IPS-NIHi7 (cell line): ENCODE results near the gene ACP5.
"Not testable (repeated sequence)": the region's sequence is repeated elsewhere in the genome, so short reads cannot be mapped to it uniquely, and the experiment has no call there.

Source experiments
- DNase-seq: peaks from one replicate; pipeline ENCODE4 v3.0.0; 2012; ENCODE audit warnings: mixed read lengths; ENCODE audit errors: extremely low spot score

ACP5 gene

DNA sequence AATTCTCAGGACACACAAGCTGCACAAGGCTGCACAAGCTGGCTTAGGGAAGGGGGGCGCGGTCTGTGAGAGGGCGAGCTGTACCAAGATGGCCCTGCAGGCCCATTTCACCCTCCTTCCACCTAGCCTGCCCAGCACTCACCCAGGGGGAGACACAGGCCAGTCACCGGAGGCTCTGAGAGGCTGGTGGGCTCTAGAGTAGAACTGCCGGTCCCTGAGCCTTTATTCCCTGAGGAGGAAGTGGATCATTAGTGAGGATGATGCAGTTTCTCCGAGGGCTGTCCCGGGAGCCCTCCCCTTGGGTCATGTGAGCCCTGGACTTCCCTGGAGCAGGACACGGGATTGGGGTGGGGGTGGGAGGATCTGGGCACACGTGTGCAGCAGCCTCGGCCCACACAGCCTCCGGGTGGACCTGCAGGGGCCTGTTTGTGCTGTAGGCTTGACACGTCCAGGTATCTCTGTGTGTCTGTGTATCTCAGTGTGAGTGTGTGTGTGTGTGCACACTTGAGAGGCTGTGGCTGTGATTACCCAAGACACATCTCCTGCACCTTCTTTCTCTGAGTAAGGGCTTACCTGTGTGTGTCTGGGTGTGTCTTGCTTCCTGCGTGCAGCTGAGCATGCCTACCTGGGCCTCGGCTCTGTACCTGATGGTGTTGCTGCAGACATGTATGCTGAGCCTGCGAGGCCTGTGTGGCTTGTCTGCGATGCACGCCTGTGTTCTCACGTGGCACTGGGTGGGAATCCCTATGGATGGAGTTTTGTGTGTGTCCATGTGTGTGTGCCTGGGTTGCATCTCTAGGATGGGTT, at the start of gene ACP5:
Gene ACP5, minus strand, starts transcription at position 195 of the 807 bp plus-strand sequence. CDS start 328 bp downstream, outside the sequence.
- no peak for DNase-seq

DNA sequence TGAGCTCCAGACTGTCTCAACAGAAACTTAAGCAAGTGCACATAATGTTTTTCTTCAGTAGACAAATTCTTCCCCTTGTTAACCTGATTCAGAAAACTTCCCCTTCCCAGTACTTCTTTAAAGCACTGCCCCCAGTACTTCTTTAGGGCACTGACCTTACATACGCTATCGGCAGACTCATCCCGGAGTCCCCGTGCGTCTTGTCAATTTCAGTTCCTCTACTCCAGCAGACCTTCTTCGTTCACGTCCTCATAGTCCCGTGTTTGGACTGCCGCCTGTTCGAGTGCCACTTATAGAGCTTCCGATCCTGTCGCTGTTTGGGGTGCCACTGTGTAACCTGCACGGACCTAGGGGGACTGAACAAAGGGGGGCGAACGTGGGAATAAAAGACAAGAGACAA, 48.8 kb upstream of the ACP5 start:
- no peak for DNase-seq

DNA sequence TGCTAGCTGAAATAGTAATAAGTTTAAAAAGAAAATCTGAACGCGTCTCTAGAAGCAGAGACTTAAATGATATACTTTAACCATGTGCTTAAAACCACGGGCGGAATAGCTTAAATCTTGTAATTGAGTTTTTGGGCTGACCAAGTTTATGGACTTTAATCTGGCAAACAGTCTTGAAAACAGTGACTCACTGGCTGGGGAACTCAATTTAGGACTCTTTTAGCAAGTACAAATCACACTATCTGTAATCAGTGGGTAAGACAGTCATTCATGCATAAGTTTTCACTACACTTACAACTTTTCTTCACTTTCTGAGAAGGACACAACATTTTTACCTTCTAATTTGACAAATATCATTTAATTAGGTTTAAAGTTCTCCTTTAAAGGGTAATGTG, 46.6 kb upstream of the ACP5 start:
- no peak for DNase-seq

DNA sequence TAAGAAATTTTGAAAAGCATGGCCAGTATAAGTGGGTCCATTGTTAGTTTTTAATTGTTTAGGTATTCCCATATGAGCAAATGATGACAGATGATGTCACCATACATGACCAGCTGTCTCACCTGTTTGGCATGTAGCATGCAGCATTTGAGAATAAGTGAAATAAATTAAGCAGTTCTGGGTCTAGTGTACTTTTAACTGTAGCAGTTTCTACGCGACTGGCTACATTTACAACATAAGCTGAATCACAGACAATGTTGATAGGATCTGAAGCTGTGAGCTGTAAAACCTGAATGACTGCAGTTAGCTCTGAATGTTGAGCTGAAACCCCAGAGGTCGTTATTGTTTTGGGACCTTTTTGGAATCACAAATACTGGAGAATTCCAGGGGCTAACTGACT, 45.0 kb upstream of the ACP5 start:
- DNase-seq = not testable (repeated sequence)

DNA sequence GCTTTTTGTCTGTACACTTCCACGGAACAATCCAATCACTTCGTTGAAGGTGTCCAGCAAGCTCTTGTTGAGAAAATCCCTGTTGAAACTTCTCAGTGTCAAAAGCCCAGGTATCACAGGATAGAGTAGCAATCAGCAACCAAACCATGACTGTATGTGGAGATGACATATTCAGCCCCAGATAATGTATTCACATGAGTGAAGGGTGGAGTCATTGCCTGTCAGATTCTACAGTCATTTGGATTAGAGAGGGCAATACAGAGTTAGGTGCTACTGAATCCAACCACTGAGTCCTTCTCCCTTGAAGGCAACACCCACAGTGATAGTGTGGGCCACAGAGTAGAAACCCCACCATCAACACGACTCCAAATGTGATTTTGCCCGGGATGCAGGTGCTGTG, 43.1 kb upstream of the ACP5 start:
- DNase-seq = no peak

DNA sequence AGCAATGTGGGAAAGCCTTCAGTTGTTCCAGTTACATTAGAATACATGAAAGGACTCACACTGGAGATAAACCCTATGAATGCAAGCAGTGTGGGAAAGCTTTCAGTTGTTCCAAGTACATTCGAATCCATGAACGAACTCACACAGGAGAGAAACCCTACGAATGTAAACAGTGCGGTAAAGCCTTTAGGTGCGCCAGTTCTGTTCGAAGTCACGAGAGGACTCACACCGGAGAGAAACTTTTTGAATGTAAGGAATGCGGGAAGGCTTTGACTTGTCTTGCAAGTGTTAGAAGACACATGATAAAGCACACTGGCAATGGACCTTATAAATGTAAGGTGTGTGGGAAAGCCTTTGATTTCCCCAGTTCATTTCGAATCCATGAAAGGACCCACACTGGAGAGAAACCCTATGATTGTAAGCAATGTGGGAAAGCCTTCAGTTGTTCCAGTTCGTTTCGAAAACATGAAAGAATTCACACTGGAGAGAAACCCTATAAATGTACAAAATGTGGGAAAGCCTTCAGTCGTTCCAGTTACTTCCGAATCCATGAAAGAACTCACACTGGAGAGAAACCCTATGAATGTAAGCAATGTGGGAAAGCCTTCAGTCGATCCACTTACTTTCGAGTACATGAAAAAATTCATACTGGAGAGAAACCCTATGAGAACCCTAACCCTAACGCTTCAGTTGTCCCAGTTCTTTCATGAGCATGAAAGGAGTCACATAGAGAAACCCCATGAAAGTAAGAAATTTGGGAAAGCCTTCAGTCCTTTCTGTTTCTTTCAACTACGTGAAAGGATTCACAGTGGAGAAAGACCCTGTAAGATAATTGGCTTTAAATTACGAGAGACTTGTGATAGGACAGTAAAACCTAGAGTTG, 40.0 kb upstream of the ACP5 start:
- no peak for DNase-seq

DNA sequence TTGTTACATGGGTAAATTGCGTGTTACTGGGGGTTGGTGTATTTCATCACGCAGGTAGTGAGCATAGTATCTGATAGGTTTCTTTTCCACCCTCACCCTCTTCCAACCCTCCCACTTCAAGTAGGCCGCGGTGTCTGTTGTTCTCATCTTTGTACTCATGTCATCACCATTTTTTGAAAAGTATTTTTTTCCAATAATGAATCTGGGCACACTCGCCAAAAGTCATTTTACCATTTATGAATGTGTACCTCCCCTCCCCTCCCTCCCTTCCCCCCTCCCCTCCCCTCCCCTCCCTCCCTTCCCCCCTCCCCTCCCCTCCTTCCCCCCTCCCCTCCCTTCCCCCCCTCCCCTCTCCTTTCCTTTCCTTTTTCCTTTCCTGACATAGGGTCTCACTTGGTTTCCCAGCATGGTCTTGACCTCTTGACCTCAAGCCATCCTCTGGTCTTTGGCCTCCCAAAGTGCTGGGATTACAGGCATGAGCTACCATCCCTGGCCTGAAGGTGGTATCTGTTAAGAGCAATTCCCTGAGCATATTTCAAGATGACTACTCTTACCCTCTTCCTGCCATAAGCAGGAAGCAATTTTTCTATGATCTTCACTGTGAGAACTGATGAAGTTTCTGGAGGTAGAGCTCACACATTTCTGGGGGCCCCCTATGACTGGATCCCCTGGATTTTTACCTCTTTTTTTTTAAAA, 35.5 kb upstream of the ACP5 start:
- DNase-seq = no peak

DNA sequence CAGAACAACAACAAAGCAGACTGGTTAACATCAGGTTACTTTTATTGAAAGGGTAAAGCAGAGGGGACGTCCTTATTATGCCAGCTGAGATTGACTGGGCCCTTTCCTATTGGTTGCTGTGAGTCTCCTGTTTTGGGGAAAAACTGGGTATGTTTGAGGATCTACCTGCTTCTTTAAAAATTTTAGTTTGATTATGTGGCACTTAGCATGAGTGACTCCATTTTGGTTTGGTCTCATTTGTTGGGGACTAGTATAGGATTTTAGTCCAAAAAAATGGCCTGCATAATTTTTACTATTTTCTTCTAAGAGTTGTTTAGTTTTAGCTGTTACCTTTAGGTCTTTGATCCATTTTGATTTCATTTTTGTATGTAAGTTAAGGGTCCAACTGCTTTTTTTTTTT, 34.3 kb upstream of the ACP5 start:
- DNase-seq = no peak

DNA sequence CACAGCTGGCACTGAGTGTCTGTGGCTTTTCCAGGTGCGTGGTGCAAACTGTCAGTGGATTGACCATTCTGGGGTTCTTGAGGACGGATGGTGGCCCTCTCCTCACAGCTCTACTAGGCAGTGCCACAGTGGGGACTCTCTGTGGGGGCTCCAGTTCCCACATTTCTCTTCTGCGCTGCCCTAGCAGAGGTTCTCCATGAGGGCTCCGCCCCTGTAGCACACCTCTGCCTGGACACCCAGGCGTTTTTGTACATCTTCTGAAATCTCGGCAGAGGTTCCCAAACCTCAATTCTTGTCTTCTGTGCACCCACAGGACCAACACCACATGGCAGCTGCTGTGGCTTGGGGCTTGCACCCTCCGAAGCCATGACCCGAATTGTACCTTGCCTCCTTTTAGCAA, 29.0 kb upstream of the ACP5 start:
- DNase-seq = no peak

DNA sequence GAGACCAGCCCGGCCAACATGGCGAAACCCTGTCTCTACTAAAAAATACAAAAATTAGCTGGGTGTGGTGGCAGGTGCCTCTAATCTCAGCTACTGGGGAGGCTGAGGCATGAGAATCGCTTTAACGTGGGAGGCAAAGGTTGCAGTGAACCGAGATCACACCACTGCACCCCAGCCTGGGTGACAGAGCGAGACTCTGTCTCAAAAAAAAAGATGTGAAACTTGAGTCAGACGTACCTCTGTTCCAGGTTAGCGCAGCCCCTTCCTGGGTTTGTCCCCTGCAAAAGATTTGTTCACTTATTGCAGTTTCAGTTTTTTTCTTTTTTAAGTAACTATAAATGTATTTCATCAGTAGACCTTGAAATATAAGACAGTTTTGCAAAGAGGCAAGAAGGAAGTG, 22.3 kb upstream of the ACP5 start:
- DNase-seq = not testable (repeated sequence)

DNA sequence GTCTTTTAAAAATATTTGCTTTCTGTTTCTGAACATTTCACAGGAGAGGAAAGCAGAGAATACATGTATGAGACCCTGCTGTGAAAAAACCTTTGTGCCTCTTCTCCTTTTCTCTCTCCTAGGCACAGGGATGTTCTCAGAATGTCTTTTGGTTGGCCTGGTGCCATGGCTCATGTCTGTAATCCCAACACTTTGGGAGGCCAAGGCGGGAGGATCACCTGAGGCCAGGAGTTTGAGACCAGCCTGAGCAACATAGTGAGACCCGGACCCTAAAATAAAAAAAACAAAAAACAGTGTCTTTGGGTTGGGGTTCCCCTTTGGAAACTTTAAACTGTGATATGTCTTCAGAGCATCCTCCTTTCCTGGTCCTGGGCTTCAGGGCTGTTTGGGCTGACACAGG, 21.3 kb upstream of the ACP5 start:
- no peak for DNase-seq

DNA sequence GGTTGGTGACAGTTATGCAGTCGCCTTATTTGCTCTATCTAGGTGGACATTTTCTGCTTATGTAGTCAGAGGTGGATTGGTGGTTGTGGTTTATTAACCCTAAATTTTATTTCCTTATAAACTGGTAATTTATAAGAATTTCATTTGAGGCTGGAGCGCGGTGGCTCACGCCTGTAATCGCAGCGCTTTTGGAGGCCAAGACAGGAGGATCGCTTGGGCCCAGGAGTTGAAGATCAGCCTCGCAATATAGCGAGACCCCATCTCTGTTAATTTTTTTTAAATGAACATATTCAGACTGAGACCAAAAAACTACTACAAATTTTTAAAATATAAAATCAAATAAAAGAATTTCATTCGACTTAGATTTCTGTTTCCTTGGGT, 20.6 kb upstream of the ACP5 start:
- no peak for DNase-seq

DNA sequence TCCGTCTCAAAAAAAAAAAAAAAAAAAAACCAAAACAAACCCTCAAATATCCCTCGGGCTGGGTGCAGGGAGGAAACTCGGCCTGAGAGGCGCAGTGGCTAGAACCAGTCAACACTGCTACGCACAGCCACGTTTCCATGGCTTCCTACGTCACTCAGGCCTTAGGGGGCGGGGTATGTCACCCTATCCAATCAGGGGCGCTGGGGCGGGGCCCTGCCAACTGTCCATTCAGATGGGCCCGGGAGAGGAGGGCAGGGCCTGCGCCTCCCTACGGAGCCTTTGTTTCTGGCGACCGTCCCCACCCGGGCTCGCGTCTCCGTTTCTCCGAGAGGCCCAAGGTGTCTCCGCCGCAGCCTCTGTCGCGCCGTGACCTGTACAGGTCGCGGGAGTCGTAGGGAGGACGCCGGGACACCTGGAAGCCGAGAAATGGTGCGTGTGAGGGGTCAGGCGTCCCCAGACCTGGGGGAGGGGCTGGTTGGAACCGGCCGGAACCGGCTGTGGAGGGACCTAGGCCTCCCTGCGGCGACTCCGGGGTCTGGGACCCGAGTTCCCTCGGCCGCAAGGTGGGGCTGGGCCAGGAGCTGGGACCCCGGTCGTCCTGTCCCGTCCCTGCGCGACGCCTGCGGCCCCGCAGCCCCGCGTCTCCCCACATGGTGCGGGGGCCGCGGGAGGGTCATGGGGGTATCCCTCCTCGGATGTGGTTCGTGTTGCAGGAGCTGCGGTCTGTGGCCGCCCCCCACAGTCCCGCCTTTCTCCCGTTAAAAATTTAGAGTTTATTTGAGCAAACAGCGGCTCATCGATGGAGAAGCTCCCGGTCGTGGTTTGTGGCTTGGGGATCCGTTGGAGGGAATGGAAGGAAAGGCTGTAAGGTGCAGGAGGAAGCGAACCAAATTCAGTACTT, 20.0 kb upstream of the ACP5 start, which contains the start of gene ZNF627:
Gene ZNF627, plus strand, starts transcription at position 282 of the 901 bp plus-strand sequence. Its CDS starts 145 bp downstream, at position 427.
- DNase-seq = peak; percentile 99

DNA sequence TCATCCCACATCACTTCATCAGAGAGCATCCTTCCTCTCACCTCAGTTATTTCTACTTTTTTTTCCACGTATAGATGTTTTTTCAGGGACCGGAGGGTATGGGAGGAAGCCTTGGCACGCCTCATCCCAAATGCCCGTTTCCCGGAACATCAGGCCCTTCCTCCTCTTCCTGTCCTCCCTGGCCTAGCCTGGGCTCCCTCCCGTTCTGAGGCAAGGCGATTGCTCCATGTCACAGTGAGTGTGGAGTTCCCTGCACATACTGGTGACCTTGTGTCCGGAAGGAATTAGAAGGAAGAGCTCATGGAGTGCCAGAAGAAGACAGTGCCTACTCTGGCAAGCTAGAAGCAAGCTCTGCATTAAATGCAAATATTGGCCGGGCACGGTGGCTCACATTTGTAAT, 18.7 kb upstream of the ACP5 start:
- DNase-seq = no peak

DNA sequence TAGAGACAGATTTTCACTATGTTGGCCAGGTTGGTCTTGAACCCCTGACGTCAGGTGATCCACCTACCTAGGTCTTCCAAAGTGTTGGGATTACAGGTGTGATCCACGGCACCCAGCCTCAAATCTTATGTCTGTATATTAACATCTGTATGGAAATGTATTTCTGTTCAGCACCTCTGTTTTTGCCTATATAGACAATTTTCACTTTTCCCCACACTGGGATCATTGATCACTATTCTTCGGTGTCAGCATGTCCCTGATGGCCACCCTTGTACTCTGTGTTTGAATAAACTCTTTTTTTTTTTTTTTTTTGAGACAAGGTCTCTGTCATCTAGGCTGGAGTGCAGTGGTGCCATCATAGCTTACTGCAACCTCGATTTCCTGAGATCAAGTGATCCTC, 16.6 kb upstream of the ACP5 start:
- DNase-seq = no peak

DNA sequence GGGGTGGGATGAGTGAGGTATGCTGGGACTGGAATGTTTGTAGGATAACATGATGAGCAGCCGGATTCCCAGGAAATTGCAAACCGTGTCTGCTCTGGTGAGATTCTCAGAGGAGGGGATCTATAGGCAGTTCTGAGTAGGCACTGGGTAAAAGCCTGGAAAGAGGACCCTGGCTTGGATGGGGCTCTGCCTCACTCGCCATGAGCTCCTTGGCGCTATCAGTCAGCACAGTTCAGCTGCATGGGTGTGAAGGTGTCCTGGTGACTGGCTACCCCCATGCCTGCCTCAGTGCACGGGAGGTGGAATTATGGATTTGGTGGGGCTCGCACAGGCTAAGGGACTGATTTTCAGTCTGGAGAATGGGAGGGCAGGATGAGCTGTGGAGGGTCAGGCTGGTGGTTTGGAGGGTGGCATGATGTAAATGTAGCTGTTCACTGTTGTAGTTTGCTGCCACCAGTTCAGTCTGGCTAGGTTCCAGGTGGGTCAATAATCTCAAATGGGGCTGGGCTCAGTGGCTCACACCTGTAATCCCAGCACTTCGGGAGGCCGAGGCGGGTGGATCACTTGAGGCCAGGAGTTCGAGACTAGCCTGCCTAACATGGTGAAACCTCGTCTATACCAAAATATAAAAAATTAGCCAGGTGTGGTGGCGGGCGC, 10.7 kb upstream of the ACP5 start:
- DNase-seq = no peak

DNA sequence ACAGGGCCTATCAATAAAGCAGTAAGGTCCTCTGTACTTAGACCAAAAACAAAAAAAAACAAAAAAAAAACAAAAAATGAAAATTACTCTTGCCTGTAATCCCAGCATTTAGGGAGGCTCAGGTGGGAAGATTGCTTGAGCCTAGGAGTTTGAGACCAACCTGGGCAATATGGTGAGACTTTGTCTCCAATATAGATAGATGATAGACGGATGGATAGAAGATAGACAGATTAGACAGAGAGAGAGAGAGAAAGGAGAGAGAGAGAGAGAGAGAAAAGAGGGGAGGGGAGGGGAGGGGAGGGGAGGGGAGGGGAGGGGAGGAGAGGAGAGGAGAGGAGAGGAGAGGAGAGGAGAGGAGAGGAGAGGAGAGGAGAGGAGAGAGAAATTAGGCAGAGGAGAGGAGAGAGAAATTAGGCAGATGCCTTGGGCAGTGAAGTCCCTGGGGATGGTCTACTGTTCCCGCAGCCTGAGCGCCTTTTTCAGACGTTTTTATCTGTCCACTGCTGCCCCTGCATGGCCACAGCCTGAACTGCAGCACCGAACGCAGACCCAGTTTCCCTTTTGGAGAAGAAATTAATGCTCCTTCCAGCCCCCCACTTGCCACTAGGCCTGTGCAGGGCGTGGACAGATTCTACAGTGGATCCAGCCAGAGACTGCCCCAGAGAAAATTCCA, 10.0 kb upstream of the ACP5 start:
- DNase-seq = peak; percentile 88

DNA sequence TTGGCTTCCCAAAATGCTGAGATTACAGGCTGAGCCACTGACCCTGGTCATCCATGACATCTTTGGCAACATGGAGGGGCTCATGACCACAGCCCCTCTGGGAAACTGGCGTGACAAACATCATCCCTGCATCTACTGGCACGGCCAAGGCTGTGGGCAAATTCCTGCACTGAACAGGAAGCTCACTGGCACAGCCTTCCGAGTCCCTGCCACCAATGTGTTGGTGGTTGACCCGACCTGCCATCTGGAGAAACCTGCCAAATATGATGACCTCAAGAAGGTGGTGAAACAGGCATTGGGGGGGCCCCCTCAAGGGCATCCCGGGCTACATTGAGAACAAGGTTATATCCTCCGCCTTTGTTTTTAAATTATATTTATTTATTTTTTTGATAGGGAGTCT, 8.9 kb upstream of the ACP5 start:
- DNase-seq = no peak

DNA sequence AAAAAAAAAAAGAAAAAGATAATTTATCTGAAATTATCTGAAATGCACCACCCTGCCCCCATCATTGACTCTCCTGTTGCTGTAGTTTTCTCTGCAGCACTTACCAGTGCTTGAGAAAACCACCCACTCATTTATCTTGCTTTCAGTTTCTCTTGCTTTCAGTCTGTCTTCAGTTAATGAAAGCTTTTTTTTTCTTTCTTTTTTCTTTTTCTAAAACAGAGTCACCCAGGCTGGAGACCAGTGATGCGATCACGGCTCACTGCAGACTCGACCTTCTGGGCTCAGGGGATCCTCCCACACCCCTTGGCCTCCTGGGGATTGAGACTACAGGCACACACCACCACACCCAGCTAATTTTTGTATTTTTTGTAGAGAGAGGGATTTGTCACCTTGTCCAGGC, 4.3 kb upstream of the ACP5 start:
- no peak for DNase-seq

DNA sequence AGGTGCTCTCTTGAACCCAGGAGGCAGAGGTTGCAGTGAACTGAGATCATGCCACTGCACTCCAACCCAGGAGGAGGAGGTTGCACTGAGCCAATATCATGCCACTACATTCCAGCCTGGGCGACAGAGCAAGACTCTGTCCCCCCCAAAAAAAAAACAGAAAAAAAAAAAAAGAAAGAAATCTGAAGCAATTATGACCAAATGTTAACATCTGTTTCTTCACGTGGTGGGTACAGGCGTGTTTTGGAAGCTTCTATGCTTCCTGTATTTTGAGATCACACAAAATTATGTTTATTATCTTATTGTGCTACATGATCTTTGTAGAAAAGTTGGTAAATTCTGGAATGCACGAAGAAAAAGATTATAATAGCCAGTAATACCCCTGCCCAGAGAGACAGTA, 2.7 kb upstream of the ACP5 start:
- no peak for DNase-seq
